ENCODE measurements around the gene DNM3. TPM values are rescaled to one million over a fixed set of nuclear protein-coding genes. Genes with fewer than 3 reads are reported as not detected.

DNM3 gene
- total and polyA plus RNA-seq, 2 donors (not counting 1 experiment from before 2014, with no cell fraction given) = 1.0 to 1.3 TPM

DNA sequence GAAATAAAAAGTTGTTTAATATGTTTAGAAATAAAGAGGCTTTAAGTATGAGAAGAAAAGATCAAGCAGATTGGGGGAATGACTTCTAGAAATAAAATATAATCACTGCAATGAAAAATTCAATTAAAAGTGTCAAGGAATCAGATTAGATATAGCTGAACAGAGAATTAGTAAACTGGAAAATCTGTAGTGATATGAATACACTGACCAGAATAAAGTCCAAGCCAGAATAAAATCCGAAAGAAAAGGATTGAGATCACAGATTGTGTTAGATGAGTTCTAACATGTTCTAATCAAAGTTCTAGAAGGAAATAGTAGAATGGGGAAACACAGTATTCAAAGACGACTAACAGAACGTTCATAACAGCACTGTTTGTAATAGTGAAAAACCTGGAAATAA, 506.1 kb downstream of the DNM3 start:
- no peak overlapping the region for H3K27ac Mint-ChIP-seq

DNA sequence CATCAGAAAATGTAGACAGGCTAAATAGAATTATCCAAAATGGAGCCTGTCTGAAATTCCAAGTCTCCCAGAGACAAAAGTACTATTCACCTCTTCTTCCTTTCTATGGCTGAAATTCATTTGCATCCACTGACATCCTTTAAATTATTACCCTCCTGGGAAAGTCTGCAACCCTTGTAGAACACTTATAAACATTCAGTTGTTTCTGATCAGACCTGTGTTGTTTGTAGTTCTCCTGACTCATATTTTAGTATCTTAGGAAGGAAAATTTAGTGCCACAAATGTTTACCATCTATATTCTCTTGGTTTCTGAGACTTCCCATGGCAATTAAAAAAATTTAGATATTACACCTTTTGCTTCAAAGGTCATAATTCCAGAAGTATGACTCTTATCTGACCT, 509.6 kb downstream of the DNM3 start:
- Histone ChIP-seq H2AFZ (ENCODE audit: insufficient read depth, low read depth, low read length, poor library complexity, severe bottlenecking) (no peak overlapping the region), H3K9ac (ENCODE audit: low read length) (no peak overlapping the region), H3K36me3 (replicated peaks in 1 of 2; ENCODE audit: control extremely low read depth in 1 of 2, control insufficient read depth in 1 of 2, extremely low read depth in 1 of 2, insufficient read depth in 2 of 2, low read length in 1 of 2) (no peaks in the 10 kb centered on the region), H3K79me2 (ENCODE audit: control insufficient read depth, insufficient read depth, low read length) (no peaks in the 10 kb centered on the region), H3K4me2 (replicated peaks; ENCODE audit: low read depth, low read length, poor library complexity, severe bottlenecking) (no peak overlapping the region), H3K27ac (ENCODE audit: low read length in 2 of 2) (no peak overlapping the region), H3K4me1 (ENCODE audit: control insufficient read depth in 2 of 2, insufficient read depth in 2 of 2, low read length in 2 of 2) (peaks cover 0 to 12% of the 10 kb centered on the region in 2 donors), H3K4me3 (ENCODE audit: control extremely low read depth in 1 of 5, extremely low read depth in 1 of 5, insufficient read depth in 1 of 5, low read depth in 2 of 5, low read length in 4 of 5) (no peak overlapping the region), H4K20me1 (ENCODE audit: control insufficient read depth, insufficient read depth, low read length, poor library complexity, severe bottlenecking) (no peaks in the 10 kb centered on the region), H3K27me3 (replicated peaks in 1 of 4; ENCODE audit: control extremely low read depth in 1 of 4, control insufficient read depth in 3 of 4, insufficient read depth in 4 of 4, low read length in 3 of 4) (no peaks in the 10 kb centered on the region), H3K9me3 (ENCODE audit: control extremely low read depth in 1 of 3, control insufficient read depth in 2 of 3, insufficient read depth in 1 of 3, low read length in 2 of 3) (peaks cover 0 to 13% (median 0%) of the 10 kb centered on the region in 3 donors)
- TF ChIP-seq, protein P1, sequence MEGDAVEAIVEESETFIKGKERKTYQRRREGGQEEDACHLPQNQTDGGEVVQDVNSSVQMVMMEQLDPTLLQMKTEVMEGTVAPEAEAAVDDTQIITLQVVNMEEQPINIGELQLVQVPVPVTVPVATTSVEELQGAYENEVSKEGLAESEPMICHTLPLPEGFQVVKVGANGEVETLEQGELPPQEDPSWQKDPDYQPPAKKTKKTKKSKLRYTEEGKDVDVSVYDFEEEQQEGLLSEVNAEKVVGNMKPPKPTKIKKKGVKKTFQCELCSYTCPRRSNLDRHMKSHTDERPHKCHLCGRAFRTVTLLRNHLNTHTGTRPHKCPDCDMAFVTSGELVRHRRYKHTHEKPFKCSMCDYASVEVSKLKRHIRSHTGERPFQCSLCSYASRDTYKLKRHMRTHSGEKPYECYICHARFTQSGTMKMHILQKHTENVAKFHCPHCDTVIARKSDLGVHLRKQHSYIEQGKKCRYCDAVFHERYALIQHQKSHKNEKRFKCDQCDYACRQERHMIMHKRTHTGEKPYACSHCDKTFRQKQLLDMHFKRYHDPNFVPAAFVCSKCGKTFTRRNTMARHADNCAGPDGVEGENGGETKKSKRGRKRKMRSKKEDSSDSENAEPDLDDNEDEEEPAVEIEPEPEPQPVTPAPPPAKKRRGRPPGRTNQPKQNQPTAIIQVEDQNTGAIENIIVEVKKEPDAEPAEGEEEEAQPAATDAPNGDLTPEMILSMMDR (IDR thresholded peaks at IDR 0.05) = no peak
- TF ChIP-seq EZH2 (IDR thresholded peaks at IDR 0.05; ENCODE audit: borderline replicate concordance, insufficient read depth, low read depth, low read length, poor library complexity, severe bottlenecking) = no peak
- H3K9me3 Mint-ChIP-seq (ENCODE audit: insufficient read depth) = peaks cover 11% of the 10 kb centered on the region
- intact Hi-C loops (cut with micrococcal nuclease) = loop anchor here (5.0 kb wide), 1 partner anchor 44 kb away; no protein-coding TSS in a partner anchor
- H3K4me1 Mint-ChIP-seq = peaks cover 27% of the 10 kb centered on the region
- POLR2A ChIA-PET = no interaction called here
- no peaks in the 10 kb centered on the region for H3K27me3 Mint-ChIP-seq
- H3K4me3 Mint-ChIP-seq = no peak overlapping the region
- DNase-seq (no peak), ATAC-seq (ENCODE audit: low read depth) (no peak)
- H3K27ac Mint-ChIP-seq = no peak overlapping the region
- CTCF ChIA-PET = no interaction called here

More for the DNA sequence above, 506.1 kb downstream of the DNM3 start:
- Mint-ChIP-seq H3K4me3 (no peak overlapping the region), H3K9me3 (ENCODE audit: insufficient read depth) (peaks cover 11% of the 10 kb centered on the region), H3K4me1 (peaks cover 26% of the 10 kb centered on the region), H3K27me3 (no peaks in the 10 kb centered on the region)
- H4K20me1 ChIP-seq (ENCODE audit: control insufficient read depth, insufficient read depth, low read length, poor library complexity, severe bottlenecking) = no peaks in the 10 kb centered on the region
- peaks cover 20 to 29% of the 10 kb centered on the region in 2 donors for H3K4me1 ChIP-seq (ENCODE audit: control insufficient read depth in 2 of 2, insufficient read depth in 2 of 2, low read length in 2 of 2)
- ATAC-seq (ENCODE audit: low read depth) (no peak), DNase-seq (no peak)
- H2AFZ ChIP-seq (ENCODE audit: insufficient read depth, low read depth, low read length, poor library complexity, severe bottlenecking) = no peak overlapping the region
- no peak overlapping the region for H3K4me3 ChIP-seq (ENCODE audit: control extremely low read depth in 1 of 5, extremely low read depth in 1 of 5, insufficient read depth in 1 of 5, low read depth in 2 of 5, low read length in 4 of 5)
- POLR2A ChIA-PET = interaction anchor here (0.8 kb wide), 1 partner anchor 9 kb away, joined by 3 read pairs; no protein-coding TSS in a partner anchor
- H3K4me2 ChIP-seq (replicated peaks; ENCODE audit: low read depth, low read length, poor library complexity, severe bottlenecking) = no peak overlapping the region
- no peaks in the 10 kb centered on the region for H3K36me3 ChIP-seq (replicated peaks in 1 of 2; ENCODE audit: control extremely low read depth in 1 of 2, control insufficient read depth in 1 of 2, extremely low read depth in 1 of 2, insufficient read depth in 2 of 2, low read length in 1 of 2)
- no CpG with 5 or more reads among the region's 3 CpGs for WGBS (ENCODE audit: insufficient coverage)
- intact Hi-C loops (cut with micrococcal nuclease) = no loop called here
- TF ChIP-seq, protein P1 (IDR thresholded peaks at IDR 0.05) = no peak
- no peak for TF ChIP-seq EZH2 (IDR thresholded peaks at IDR 0.05; ENCODE audit: borderline replicate concordance, insufficient read depth, low read depth, low read length, poor library complexity, severe bottlenecking)
- no peaks in the 10 kb centered on the region for H3K79me2 ChIP-seq (ENCODE audit: control insufficient read depth, insufficient read depth, low read length)
- no peaks in the 10 kb centered on the region for H3K27me3 ChIP-seq (replicated peaks in 1 of 4; ENCODE audit: control extremely low read depth in 1 of 4, control insufficient read depth in 3 of 4, insufficient read depth in 4 of 4, low read length in 3 of 4)
- H3K27ac ChIP-seq (ENCODE audit: low read length in 2 of 2) = no peak overlapping the region
- no peak overlapping the region for H3K9ac ChIP-seq (ENCODE audit: low read length)
- peaks cover 0 to 13% (median 0%) of the 10 kb centered on the region in 3 donors for H3K9me3 ChIP-seq (ENCODE audit: control extremely low read depth in 1 of 3, control insufficient read depth in 2 of 3, insufficient read depth in 1 of 3, low read length in 2 of 3)
- CTCF ChIA-PET = no interaction called here
